ENCODE data around the gene DPF1. TPM values are rescaled to one million over a fixed set of nuclear protein-coding genes. Genes with fewer than 3 reads are reported as not detected.

Gene DPF1
- total RNA-seq, 3 donors from 2014 or later (not counting 1 experiment from before 2014, with no cell fraction given) = not detected

DNA sequence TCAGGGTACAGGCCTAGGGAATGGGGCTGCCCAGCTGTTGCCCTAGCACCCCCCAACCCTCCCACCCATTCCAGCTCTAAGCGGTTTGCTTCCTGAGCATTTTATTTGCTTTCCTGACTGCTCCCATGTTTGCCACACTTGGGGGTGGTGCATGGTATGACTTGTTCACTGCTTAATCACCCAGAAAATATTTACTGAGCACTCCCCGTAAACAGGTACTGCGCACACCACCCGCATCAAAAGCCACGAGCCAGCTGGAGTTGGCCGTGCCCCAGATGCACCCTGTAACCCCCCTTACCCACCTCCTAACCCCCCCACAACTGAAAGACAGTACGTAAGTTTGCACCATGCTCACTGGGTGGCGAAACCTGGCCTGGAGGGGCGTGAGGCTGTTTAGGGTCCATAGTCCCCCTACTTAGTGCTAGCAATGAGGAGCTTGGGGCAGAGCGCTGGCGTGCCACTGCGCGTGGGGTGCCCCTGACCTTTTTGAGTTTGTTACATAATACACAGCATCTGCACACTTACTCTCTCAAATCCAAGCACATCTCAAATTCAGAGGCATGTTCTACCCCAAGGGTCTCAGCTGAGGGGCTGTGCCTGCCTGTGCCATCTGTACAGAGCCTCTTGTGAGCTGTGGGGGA lies 29.8 kb downstream of the DPF1 start:
- TF ChIP-seq CTCF (IDR thresholded peaks at IDR 0.05) = no peak
- Histone ChIP-seq H3K27me3 (ENCODE audit: control insufficient read depth, insufficient read depth, low read length) (no peaks in the 10 kb centered on the region), H3K4me1 (ENCODE audit: control insufficient read depth, insufficient read depth, low read length) (no peaks in the 10 kb centered on the region), H3K9me3 (ENCODE audit: control insufficient read depth, insufficient read depth, low read length) (no peaks in the 10 kb centered on the region), H3K27ac (ENCODE audit: low read length) (no peak overlapping the region), H3K4me3 (ENCODE audit: low read length) (no peak overlapping the region), H3K36me3 (ENCODE audit: control insufficient read depth, insufficient read depth, low read length) (peaks cover 3% of the 10 kb centered on the region)
- WGBS (ENCODE audit: insufficient coverage) = 86% methylated on average over 12 of the region's 13 CpGs
- Mint-ChIP-seq H3K36me3 (no peaks in the 10 kb centered on the region), H3K9me3 (no peaks in the 10 kb centered on the region), H3K27ac (no peak overlapping the region), H3K4me3 (no peak overlapping the region), H3K27me3 (ENCODE audit: low read depth in 2 of 2) (no peaks in the 10 kb centered on the region), H3K4me1 (peaks cover 4 to 8% of the 10 kb centered on the region in 2 donors)
- ATAC-seq (no peak), DNase-seq (no peak)
- intact Hi-C loops (cut with micrococcal nuclease) = no loop called here

DNA sequence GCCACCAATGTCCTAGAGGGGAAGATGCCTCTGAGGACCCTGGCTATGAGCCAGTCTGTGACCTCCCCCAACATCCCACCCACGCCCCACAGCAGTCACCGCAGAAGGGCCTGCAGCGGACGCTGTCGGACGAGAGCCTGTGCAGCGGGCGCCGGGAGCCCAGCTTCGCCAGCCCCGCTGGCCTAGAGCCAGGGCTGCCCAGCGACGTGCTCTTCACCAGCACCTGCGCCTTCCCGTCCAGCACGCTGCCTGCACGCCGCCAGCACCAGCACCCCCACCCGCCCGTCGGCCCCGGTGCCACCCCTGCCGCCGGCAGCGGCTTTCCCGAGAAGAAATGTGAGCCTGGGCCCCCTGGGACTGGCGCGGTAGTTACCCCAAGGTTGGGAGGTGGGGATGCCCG lies 30.6 kb downstream of the DPF1 start:
- Mint-ChIP-seq H3K4me3 (no peak overlapping the region), H3K36me3 (no peaks in the 10 kb centered on the region)

DNA sequence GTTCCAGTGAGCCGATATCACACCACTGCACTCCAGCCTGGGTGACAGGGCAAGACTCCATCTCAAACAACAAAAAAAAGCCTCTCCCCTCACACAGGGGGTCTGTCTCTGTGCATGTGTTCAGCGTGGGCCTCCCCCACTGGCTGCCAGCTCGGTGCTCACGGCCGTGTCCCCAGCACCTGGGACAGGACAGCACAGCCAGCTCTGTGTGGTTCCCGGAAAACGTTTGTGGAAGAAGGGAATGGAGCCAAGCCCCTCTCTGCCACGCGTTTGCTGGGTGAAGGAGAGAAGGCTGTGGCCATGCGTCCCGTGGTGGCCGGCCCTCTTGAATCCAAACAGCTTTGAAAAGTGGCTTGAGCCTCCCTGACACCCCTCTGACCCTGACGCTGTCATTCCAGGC lies 32.3 kb downstream of the DPF1 start:
- Histone ChIP-seq H3K4me3 (ENCODE audit: low read length) (no peak overlapping the region), H3K9me3 (ENCODE audit: control insufficient read depth, insufficient read depth, low read length) (no peaks in the 10 kb centered on the region), H3K36me3 (ENCODE audit: control insufficient read depth, insufficient read depth, low read length) (peaks cover 3% of the 10 kb centered on the region), H3K27me3 (ENCODE audit: control insufficient read depth, insufficient read depth, low read length) (no peaks in the 10 kb centered on the region), H3K4me1 (ENCODE audit: control insufficient read depth, insufficient read depth, low read length) (no peaks in the 10 kb centered on the region), H3K27ac (ENCODE audit: low read length) (no peak overlapping the region)
- Mint-ChIP-seq H3K27me3 (ENCODE audit: low read depth in 2 of 2) (no peaks in the 10 kb centered on the region), H3K27ac (no peak overlapping the region), H3K36me3 (no peaks in the 10 kb centered on the region), H3K4me3 (no peak overlapping the region), H3K4me1 (peaks cover 4 to 8% of the 10 kb centered on the region in 2 donors), H3K9me3 (no peaks in the 10 kb centered on the region)
- no peak for ATAC-seq
- TF ChIP-seq CTCF (IDR thresholded peaks at IDR 0.05) = no peak
- intact Hi-C loops (cut with micrococcal nuclease) = no loop called here
- WGBS (ENCODE audit: insufficient coverage) = 93% methylated on average over 13 of the region's 13 CpGs
- no peak for DNase-seq

More for the DNA sequence above, 30.6 kb downstream of the DPF1 start:
- Histone ChIP-seq H3K4me3 (ENCODE audit: low read length) (no peak overlapping the region), H3K4me1 (ENCODE audit: control insufficient read depth, insufficient read depth, low read length) (no peaks in the 10 kb centered on the region), H3K27ac (ENCODE audit: low read length) (no peak overlapping the region), H3K9me3 (ENCODE audit: control insufficient read depth, insufficient read depth, low read length) (no peaks in the 10 kb centered on the region), H3K36me3 (ENCODE audit: control insufficient read depth, insufficient read depth, low read length) (peaks cover 3% of the 10 kb centered on the region), H3K27me3 (ENCODE audit: control insufficient read depth, insufficient read depth, low read length) (no peaks in the 10 kb centered on the region)
- WGBS (ENCODE audit: insufficient coverage) = 98% methylated on average over 29 of the region's 29 CpGs
- no peak for TF ChIP-seq CTCF (IDR thresholded peaks at IDR 0.05)
- no peaks in the 10 kb centered on the region for H3K9me3 Mint-ChIP-seq
- H3K27me3 Mint-ChIP-seq (ENCODE audit: low read depth in 2 of 2) = no peaks in the 10 kb centered on the region
- DNase-seq (no peak), ATAC-seq (no peak)
- H3K27ac Mint-ChIP-seq = no peak overlapping the region
- H3K4me1 Mint-ChIP-seq = peaks cover 4 to 8% of the 10 kb centered on the region in 2 donors
- intact Hi-C loops (cut with micrococcal nuclease) = no loop called here

GRCh38 chr19:38190793-38191192 lies 33.2 kb downstream of the DPF1 start:
- ATAC-seq (no peak), DNase-seq (no peak)
- intact Hi-C loops (cut with micrococcal nuclease) = no loop called here
- Histone ChIP-seq H3K4me1 (ENCODE audit: control insufficient read depth, insufficient read depth, low read length) (no peaks in the 10 kb centered on the region), H3K4me3 (ENCODE audit: low read length) (no peak overlapping the region), H3K27me3 (ENCODE audit: control insufficient read depth, insufficient read depth, low read length) (no peaks in the 10 kb centered on the region), H3K9me3 (ENCODE audit: control insufficient read depth, insufficient read depth, low read length) (no peaks in the 10 kb centered on the region), H3K27ac (ENCODE audit: low read length) (no peak overlapping the region), H3K36me3 (ENCODE audit: control insufficient read depth, insufficient read depth, low read length) (peaks cover 3% of the 10 kb centered on the region)
- Mint-ChIP-seq H3K36me3 (no peaks in the 10 kb centered on the region), H3K27ac (no peak overlapping the region), H3K4me1 (peaks cover 0 to 4% of the 10 kb centered on the region in 2 donors), H3K4me3 (no peak overlapping the region), H3K9me3 (no peaks in the 10 kb centered on the region), H3K27me3 (ENCODE audit: low read depth in 2 of 2) (no peaks in the 10 kb centered on the region)
- no peak for TF ChIP-seq CTCF (IDR thresholded peaks at IDR 0.05)
- 94% methylated on average over 6 of the region's 6 CpGs for WGBS (ENCODE audit: insufficient coverage)
